H1 (cell line): ENCODE data around the gene POLR1D. TPM values are rescaled to one million over a fixed set of nuclear protein-coding genes. Genes with fewer than 3 reads are reported as not detected.

Source experiments
- HDAC2 ChIP-seq, 2 experiments: fragments of 300-600 bp in 1 of 2; sonication (generic) in 1 of 2; IDR thresholded peaks; 2 replicates each; pipeline ENCODE4 v1.6.1; 2011 to 2012; ENCODE audit warnings: low read depth in 2 of 2, low read length in 2 of 2, mild to moderate bottlenecking in 2 of 2, moderate library complexity in 2 of 2, borderline replicate concordance in 1 of 2, inconsistent platforms in 1 of 2
- polyA plus RNA-seq, 7 experiments: library from polyadenylated mRNA; depleted of rRNA in 3 of 7; stranded (reverse) in 5 of 7; unstranded in 2 of 7; fragments of >200 nt in 5 of 7; fragments of 200-250 nt in 2 of 7; gene quantifications; 1 replicate in 5 of 7; 2 replicates in 1 of 7; 4 replicates in 1 of 7; pipeline versions ENCODE4 v1.2.1 to v1.2.3, GENCODE V29; 2011 to 2013; ENCODE audit warnings: missing spikeins in 2 of 7, mixed read lengths in 2 of 7
- total RNA-seq: library from RNA; stranded (reverse); fragmentation: NEBNext Ultra II Directional; extraction: Animal tissue kit (Norgen Biotek cat#: 25700); gene quantifications from 2 replicates; pipeline ENCODE4 v1.2.1, GENCODE V29; 2021

The POLR1D gene
- total and polyA plus RNA-seq, 2 of the 8 experiments (the other 6 are each of a cell fraction or from before 2014, with no cell fraction given), result 226 to 232 TPM

DNA sequence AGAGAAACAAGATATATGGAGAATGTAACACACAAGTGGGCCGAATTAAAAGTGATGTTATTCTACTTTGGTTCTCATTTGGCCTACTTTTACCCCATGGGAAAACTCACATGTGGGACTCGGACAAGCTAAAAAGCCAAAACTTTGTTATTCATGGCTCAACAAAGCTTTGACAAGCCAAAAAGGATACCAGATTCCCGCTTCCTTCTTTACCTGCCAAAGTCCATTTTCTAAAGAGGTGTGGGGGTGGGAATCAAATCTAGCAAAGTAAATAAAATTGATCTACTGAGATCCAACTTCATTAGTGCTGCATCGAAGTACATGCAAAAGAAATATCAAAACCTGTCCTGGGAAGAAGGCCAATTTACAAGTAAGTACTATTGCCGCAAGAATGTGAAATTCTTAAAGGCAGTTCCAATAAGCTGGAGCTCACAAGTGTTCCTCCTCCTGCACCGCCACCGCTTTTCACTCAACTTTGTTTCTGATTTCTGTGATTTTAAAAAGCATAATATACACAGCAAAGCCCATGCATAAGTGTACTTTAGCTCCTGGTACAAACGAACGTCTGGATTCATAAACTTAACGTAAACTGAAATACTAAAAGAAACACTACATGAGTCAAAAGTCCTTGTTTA, 2.5 kb upstream of the POLR1D start (continued):
- no peak for TF ChIP-seq HDAC2 (IDR thresholded peaks at IDR 0.05; ENCODE audit: borderline replicate concordance in 1 of 2, low read depth in 2 of 2, low read length in 2 of 2)
